KMS-11 (cell line): ENCODE measurements around the gene FAM3A.

Experiments
- H2AFZ ChIP-seq: fragments of 200-600 bp; sonication (generic); 2 replicates; pipeline ENCODE4 v1.6.1; 2016; ENCODE audit warnings: antibody characterized with exemption, mixed run types, low read depth
- H3K27ac ChIP-seq: fragments of 200-600 bp; sonication (generic); 2 replicates; pipeline ENCODE4 v1.6.1; 2016; ENCODE audit warnings: mild to moderate bottlenecking, mixed run types
- H3K27me3 ChIP-seq: fragments of 200-600 bp; sonication (generic); 2 replicates; pipeline ENCODE4 v1.6.1; 2017; ENCODE audit warnings: mild to moderate bottlenecking, low read depth, mixed run types, moderate library complexity; ENCODE audit not compliant: insufficient read depth
- H3K36me3 ChIP-seq: fragments of 200-600 bp; sonication (generic); 2 replicates; pipeline ENCODE4 v1.6.1; 2017; ENCODE audit warnings: mild to moderate bottlenecking, mixed run types; ENCODE audit not compliant: insufficient read depth
- H3K4me1 ChIP-seq: fragments of 200-600 bp; sonication (generic); 2 replicates; pipeline ENCODE4 v1.6.1; 2016; ENCODE audit warnings: mild to moderate bottlenecking, low read depth, mixed run types; ENCODE audit not compliant: poor library complexity, severe bottlenecking
- H3K4me2 ChIP-seq: fragments of 200-600 bp; sonication (generic); 2 replicates; pipeline ENCODE4 v1.7.0; 2016; ENCODE audit warnings: mild to moderate bottlenecking, mixed run types
- H3K4me3 ChIP-seq: fragments of 200-600 bp; sonication (generic); IDR thresholded peaks from 2 replicates; pipeline ENCODE4 v1.6.1; 2017; ENCODE audit warnings: low read depth, low read length, mixed read lengths; ENCODE audit not compliant: insufficient read depth
- H3K79me2 ChIP-seq: fragments of 200-600 bp; sonication (generic); 2 replicates; pipeline ENCODE4 v1.6.1; 2016; ENCODE audit warnings: low read depth, mixed run types; ENCODE audit not compliant: insufficient read depth
- H3K9ac ChIP-seq: fragments of 200-600 bp; sonication (generic); 2 replicates; pipeline ENCODE4 v1.6.1; 2016; ENCODE audit warnings: mild to moderate bottlenecking, mixed run types
- H4K20me1 ChIP-seq: fragments of 200-600 bp; sonication (generic); 2 replicates; pipeline ENCODE4 v1.6.1; 2016; ENCODE audit warnings: mild to moderate bottlenecking, mixed run types; ENCODE audit not compliant: insufficient read depth
- CTCF ChIP-seq: fragments of 200-600 bp; sonication (generic); conservative IDR thresholded peaks from 2 replicates; pipeline ENCODE4 v1.6.1; 2017; ENCODE audit warnings: low read depth, mild to moderate bottlenecking, antibody characterized with exemption, low read length, moderate library complexity, mixed read lengths

The FAM3A gene

DNA sequence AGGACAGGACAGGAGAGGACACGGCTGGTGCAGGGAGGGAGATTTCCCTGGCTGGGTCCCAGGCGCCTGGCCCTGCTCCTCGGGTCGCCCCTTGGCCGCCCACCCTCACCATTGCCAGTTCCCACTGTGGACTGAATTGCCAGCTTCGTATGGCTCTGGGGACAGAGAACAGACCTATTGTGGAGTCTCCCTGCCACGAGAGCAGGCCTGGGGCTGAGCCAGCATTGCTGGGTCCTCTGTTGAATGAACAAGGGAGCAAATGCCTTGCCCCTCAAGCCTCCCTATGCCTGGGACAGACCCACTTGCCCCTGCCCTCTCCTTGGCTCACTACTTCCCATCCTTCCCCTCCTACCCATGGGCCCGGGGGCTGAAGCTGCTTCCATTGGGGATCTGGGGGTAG, 53.6 kb downstream of the FAM3A start:
- Histone ChIP-seq H3K4me2 (no peak overlapping the region), H2AFZ (no peak overlapping the region), H4K20me1 (no peaks in the 10 kb centered on the region), H3K27ac (no peak overlapping the region), H3K4me3 (no peak overlapping the region), H3K27me3 (no peaks in the 10 kb centered on the region), H3K9ac (no peak overlapping the region), H3K79me2 (no peaks in the 10 kb centered on the region), H3K36me3 (no peaks in the 10 kb centered on the region), H3K4me1 (peaks cover 1% of the 10 kb centered on the region)
- no peak for TF ChIP-seq CTCF

GRCh38 chrX:154460326-154460725, 55.7 kb downstream of the FAM3A start:
- no peak overlapping the region for H3K9ac ChIP-seq
- TF ChIP-seq CTCF = no peak

GRCh38 chrX:154459832-154460231, 56.2 kb downstream of the FAM3A start:
- Histone ChIP-seq H3K4me2 (no peak overlapping the region; the same call in 1 of the 2 replicates), H3K4me3 (no peak overlapping the region), H3K9ac (no peak overlapping the region), H3K36me3 (no peaks in the 10 kb centered on the region), H3K79me2 (no peaks in the 10 kb centered on the region), H4K20me1 (no peaks in the 10 kb centered on the region), H2AFZ (no peak overlapping the region), H3K27ac (no peak overlapping the region), H3K27me3 (no peaks in the 10 kb centered on the region), H3K4me1 (peaks cover 4% of the 10 kb centered on the region)
- no peak for TF ChIP-seq CTCF

More at GRCh38 chrX:154460326-154460725, 55.7 kb downstream of the FAM3A start:
- no peak overlapping the region for H3K27ac ChIP-seq
- no peaks in the 10 kb centered on the region for H3K79me2 ChIP-seq
- no peak overlapping the region for H3K4me3 ChIP-seq
- no peaks in the 10 kb centered on the region for H3K27me3 ChIP-seq
- no peaks in the 10 kb centered on the region for H3K36me3 ChIP-seq
- no peak overlapping the region for H2AFZ ChIP-seq
- no peaks in the 10 kb centered on the region for H4K20me1 ChIP-seq
- H3K4me2 ChIP-seq = no peak overlapping the region
- H3K4me1 ChIP-seq = peaks cover 4% of the 10 kb centered on the region

- H3K9ac ChIP-seq = no peak overlapping the region; the same call in 1 of the 2 replicates
- H3K36me3 ChIP-seq = no peaks in the 10 kb centered on the region
- peak overlapping the region; percentile 66 for H3K4me2 ChIP-seq
- no peak overlapping the region for H3K27ac ChIP-seq
- H2AFZ ChIP-seq = peak overlapping the region; percentile 14; the same call in 1 of the 2 replicates
- peaks cover 4% of the 10 kb centered on the region for H3K4me1 ChIP-seq
- no peaks in the 10 kb centered on the region for H3K79me2 ChIP-seq
- no peaks in the 10 kb centered on the region for H3K27me3 ChIP-seq
- H3K4me3 ChIP-seq = no peak overlapping the region
- H4K20me1 ChIP-seq = no peaks in the 10 kb centered on the region
- no peak for TF ChIP-seq CTCF
Measured at GRCh38 chrX:154458954-154459778, 56.9 kb downstream of the FAM3A start.
